Gastroesophageal sphincter (tissue), 4 donors: ENCODE data around the gene LRPAP1. TPM values are rescaled to one million over a fixed set of nuclear protein-coding genes. Genes with fewer than 3 reads are reported as not detected.

Experiments
- ATAC-seq: fragments of 150-250 bp; one replicate; pipeline ENCODE4 v1.9.1; 2016; ENCODE audit warnings: mild to moderate bottlenecking, moderate library complexity
- H3K27ac ChIP-seq, 4 donors: fragments of 200-600 bp; sonication (generic) in 3 of 4; 1 replicate in 3 of 4; 2 replicates in 1 of 4; pipeline ENCODE4 v1.5.1; 2016 to 2019
- H3K27me3 ChIP-seq: fragments of 200-600 bp; sonication (generic); one replicate; pipeline ENCODE4 v1.5.1; 2019
- H3K36me3 ChIP-seq, 2 donors: fragments of 200-600 bp; sonication (generic); one replicate each; pipeline ENCODE4 v1.5.1; 2019; ENCODE audit warnings: control low read depth in 1 of 2
- H3K4me1 ChIP-seq, 3 donors: fragments of 200-600 bp; sonication (generic); 1 replicate in 2 of 3; 2 replicates in 1 of 3; pipeline ENCODE4 v1.5.1; 2016 to 2019; ENCODE audit warnings: control low read depth in 2 of 3
- H3K4me3 ChIP-seq, 2 donors: fragments of 200-600 bp; sonication (generic); one replicate each; pipeline ENCODE4 v1.5.1; 2019; ENCODE audit warnings: mild to moderate bottlenecking in 1 of 2, moderate library complexity in 1 of 2
- H3K9me3 ChIP-seq, 3 donors: fragments of 200-600 bp; sonication (generic); one replicate each; pipeline ENCODE4 v1.5.1; 2017 to 2019; ENCODE audit warnings: control low read depth in 2 of 3
- CTCF ChIP-seq, 4 experiments: fragments of 200-600 bp in 2 of 4; fragments of 450-650 bp in 2 of 4; sonication (generic) in 1 of 4; IDR thresholded peaks; one replicate each; pipeline ENCODE4 v1.5.1; 2017 to 2019; ENCODE audit warnings: antibody characterized with exemption in 4 of 4, mild to moderate bottlenecking in 2 of 4, moderate library complexity in 2 of 4
- EP300 ChIP-seq: sonication (generic); formaldehyde crosslinking; IDR thresholded peaks from one replicate; pipeline ENCODE4 v1.6.1; 2017; ENCODE audit warnings: antibody characterized with exemption, mild to moderate bottlenecking
- POLR2A ChIP-seq, 2 donors: fragments of 450-650 bp; IDR thresholded peaks; one replicate each; pipeline ENCODE4 v1.6.1; 2017; ENCODE audit warnings: antibody characterized with exemption in 2 of 2, mild to moderate bottlenecking in 2 of 2, moderate library complexity in 1 of 2
- POLR2AphosphoS5 ChIP-seq: sonication (generic); formaldehyde crosslinking; IDR thresholded peaks from one replicate; pipeline ENCODE4 v1.6.1; 2017; ENCODE audit warnings: antibody characterized with exemption
- WGBS, 2 donors: methylation state at CpG; one replicate each; pipeline ENCODE4 v1.1.5; 2018; ENCODE audit warnings: low coverage in 1 of 2; 5-methylcytosine and 5-hydroxymethylcytosine counted together
- total RNA-seq, 4 donors: library from RNA; depleted of rRNA; stranded (reverse); fragments of >200 nt; gene quantifications; one replicate each; pipeline ENCODE4 v1.1.0, GENCODE V29; 2016

Gene LRPAP1
- total RNA-seq, 4 donors from 2014 or later, result 180 to 267 (median 201) TPM

- 86% methylated on average over 1 of the region's 11 CpGs; no CpG with 5 or more reads in 1 of the 2 donors for WGBS, 2 donors
- no peak for ATAC-seq
Measured at GRCh38 chr4:3520276-3520675, 11.9 kb downstream of the LRPAP1 start.

GRCh38 chr4:3519468-3520264 is 12.6 kb downstream of the LRPAP1 start:
- H3K9me3 ChIP-seq, result no peaks in the 10 kb centered on the region
- H3K4me1 ChIP-seq, result no peaks in the 10 kb centered on the region
- 95% methylated on average over 4 of the region's 23 CpGs; no CpG with 5 or more reads in 1 of the 2 donors for WGBS, 2 donors
- no peak overlapping the region for H3K27ac ChIP-seq
- no peak for ATAC-seq
- TF ChIP-seq POLR2A (IDR thresholded peaks at IDR 0.05) (no peak), CTCF (IDR thresholded peaks at IDR 0.05) (no peak), EP300 (no peak)
- no peaks in the 10 kb centered on the region for H3K27me3 ChIP-seq
- H3K4me3 ChIP-seq, result no peak overlapping the region
- peaks cover 0 to 100% of the 10 kb centered on the region in 2 donors for H3K36me3 ChIP-seq

More at GRCh38 chr4:3520276-3520675, 11.9 kb downstream of the LRPAP1 start:
- Histone ChIP-seq H3K36me3 (peaks cover 0 to 100% of the 10 kb centered on the region in 2 donors), H3K9me3 (no peaks in the 10 kb centered on the region), H3K4me1 (no peaks in the 10 kb centered on the region), H3K27ac (no peak overlapping the region), H3K4me3 (no peak overlapping the region), H3K27me3 (no peaks in the 10 kb centered on the region)
- TF ChIP-seq POLR2A (IDR thresholded peaks at IDR 0.05) (no peak), EP300 (no peak), CTCF (IDR thresholded peaks at IDR 0.05) (no peak), POLR2AphosphoS5 (no peak)

GRCh38 chr4:3518941-3519340 is 13.3 kb downstream of the LRPAP1 start:
- no peak overlapping the region for H3K4me3 ChIP-seq
- no peaks in the 10 kb centered on the region for H3K9me3 ChIP-seq
- no peaks in the 10 kb centered on the region for H3K4me1 ChIP-seq
- H3K36me3 ChIP-seq, result peaks cover 0 to 100% of the 10 kb centered on the region in 2 donors
- WGBS, 2 donors, result 94% methylated on average over 11 of the region's 18 CpGs; no CpG with 5 or more reads in 1 of the 2 donors
- TF ChIP-seq POLR2A (IDR thresholded peaks at IDR 0.05), result no peak
- TF ChIP-seq CTCF (IDR thresholded peaks at IDR 0.05), result no peak
- no peak for TF ChIP-seq POLR2AphosphoS5
- TF ChIP-seq EP300, result no peak
- ATAC-seq, result no peak
- H3K27ac ChIP-seq, result no peak overlapping the region
- no peaks in the 10 kb centered on the region for H3K27me3 ChIP-seq

GRCh38 chr4:3518511-3518880 is 13.7 kb downstream of the LRPAP1 start:
- H3K27ac ChIP-seq, result no peak overlapping the region
- no peaks in the 10 kb centered on the region for H3K4me1 ChIP-seq
- no peaks in the 10 kb centered on the region for H3K9me3 ChIP-seq
- H3K27me3 ChIP-seq, result no peaks in the 10 kb centered on the region
- no peak overlapping the region for H3K4me3 ChIP-seq
- no peak for ATAC-seq
- H3K36me3 ChIP-seq, result peaks cover 0 to 100% of the 10 kb centered on the region in 2 donors
- TF ChIP-seq POLR2AphosphoS5 (no peak), CTCF (IDR thresholded peaks at IDR 0.05) (no peak), POLR2A (IDR thresholded peaks at IDR 0.05) (no peak), EP300 (no peak)
- no CpG with 5 or more reads among the region's 11 CpGs for WGBS, 2 donors
